Nephron (organoid): ENCODE results near the gene GPX3.
A peak's percentile ranks its signal among the peaks of the same experiment; 100 is the strongest.

ENCODE experiments used
- H3K27ac Mint-ChIP-seq, 3 experiments: 2 replicates each; pipeline ENCODE4 v1.8.0; 2020; ENCODE audit warnings: mixed read lengths in 3 of 3, mild to moderate bottlenecking in 2 of 3, moderate library complexity in 1 of 3
- H3K27me3 Mint-ChIP-seq: 2 replicates; pipeline ENCODE4 v1.8.0; 2021; ENCODE audit warnings: low read depth, mild to moderate bottlenecking, moderate library complexity, mixed read lengths
- H3K36me3 Mint-ChIP-seq: 2 replicates; pipeline ENCODE4 v1.8.0; 2020; ENCODE audit warnings: low read depth, mixed read lengths
- H3K4me1 Mint-ChIP-seq: 2 replicates; pipeline ENCODE4 v1.8.0; 2020; ENCODE audit warnings: mixed read lengths
- H3K4me3 Mint-ChIP-seq, 3 experiments: 2 replicates each; pipeline ENCODE4 v1.8.0; 2020; ENCODE audit warnings: mild to moderate bottlenecking in 3 of 3, mixed read lengths in 3 of 3, moderate library complexity in 2 of 3
- H3K9me3 Mint-ChIP-seq: 2 replicates; pipeline ENCODE4 v1.8.0; 2020; ENCODE audit warnings: mixed read lengths
- TF ChIP-seq, protein P1 (sequence below), 3 experiments: fragments of 200-600 bp; sonication (generic); IDR thresholded peaks; one replicate each; pipeline ENCODE4 v1.5.0; 2021; ENCODE audit warnings: antibody characterized with exemption in 3 of 3; ENCODE audit not compliant: unreplicated experiment in 3 of 3

GPX3 gene

DNA sequence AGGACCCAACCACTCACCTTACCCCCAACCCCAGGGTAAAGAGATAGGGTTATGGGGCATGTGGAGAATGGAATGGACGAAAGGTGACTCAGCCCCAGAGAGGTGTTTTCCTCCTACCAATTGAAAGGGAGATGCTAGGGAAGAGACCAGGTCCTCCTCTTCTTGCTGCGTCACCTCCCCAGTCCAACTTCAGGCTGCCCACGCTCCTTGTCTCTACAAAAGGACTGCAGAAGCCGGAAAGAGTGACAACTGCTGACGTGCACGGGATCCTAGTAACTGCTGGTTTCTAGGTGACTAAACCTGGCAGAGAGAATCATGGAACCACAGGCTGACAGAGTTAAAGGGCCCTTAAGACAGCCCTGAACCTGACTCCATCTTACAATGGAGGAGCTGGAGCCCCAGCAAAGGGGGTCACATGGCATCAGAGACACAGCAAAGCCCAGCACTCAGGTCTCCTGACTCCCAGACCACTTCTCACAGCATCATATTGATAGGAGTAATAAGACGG is 2.2 kb downstream of the GPX3 start:
- peak overlapping the region; percentile 29 to 84 (median 81) for H3K4me3 Mint-ChIP-seq
- no peak overlapping the region for H3K27ac Mint-ChIP-seq
- no peaks in the 10 kb centered on the region for H3K9me3 Mint-ChIP-seq
- peaks cover 16% of the 10 kb centered on the region for H3K4me1 Mint-ChIP-seq
- peaks cover 4% of the 10 kb centered on the region for H3K27me3 Mint-ChIP-seq
- TF ChIP-seq, protein P1, sequence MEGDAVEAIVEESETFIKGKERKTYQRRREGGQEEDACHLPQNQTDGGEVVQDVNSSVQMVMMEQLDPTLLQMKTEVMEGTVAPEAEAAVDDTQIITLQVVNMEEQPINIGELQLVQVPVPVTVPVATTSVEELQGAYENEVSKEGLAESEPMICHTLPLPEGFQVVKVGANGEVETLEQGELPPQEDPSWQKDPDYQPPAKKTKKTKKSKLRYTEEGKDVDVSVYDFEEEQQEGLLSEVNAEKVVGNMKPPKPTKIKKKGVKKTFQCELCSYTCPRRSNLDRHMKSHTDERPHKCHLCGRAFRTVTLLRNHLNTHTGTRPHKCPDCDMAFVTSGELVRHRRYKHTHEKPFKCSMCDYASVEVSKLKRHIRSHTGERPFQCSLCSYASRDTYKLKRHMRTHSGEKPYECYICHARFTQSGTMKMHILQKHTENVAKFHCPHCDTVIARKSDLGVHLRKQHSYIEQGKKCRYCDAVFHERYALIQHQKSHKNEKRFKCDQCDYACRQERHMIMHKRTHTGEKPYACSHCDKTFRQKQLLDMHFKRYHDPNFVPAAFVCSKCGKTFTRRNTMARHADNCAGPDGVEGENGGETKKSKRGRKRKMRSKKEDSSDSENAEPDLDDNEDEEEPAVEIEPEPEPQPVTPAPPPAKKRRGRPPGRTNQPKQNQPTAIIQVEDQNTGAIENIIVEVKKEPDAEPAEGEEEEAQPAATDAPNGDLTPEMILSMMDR (IDR thresholded peaks at IDR 0.05; ENCODE audit: unreplicated experiment in 3 of 3): no peak
- peaks cover 8% of the 10 kb centered on the region for H3K36me3 Mint-ChIP-seq

DNA sequence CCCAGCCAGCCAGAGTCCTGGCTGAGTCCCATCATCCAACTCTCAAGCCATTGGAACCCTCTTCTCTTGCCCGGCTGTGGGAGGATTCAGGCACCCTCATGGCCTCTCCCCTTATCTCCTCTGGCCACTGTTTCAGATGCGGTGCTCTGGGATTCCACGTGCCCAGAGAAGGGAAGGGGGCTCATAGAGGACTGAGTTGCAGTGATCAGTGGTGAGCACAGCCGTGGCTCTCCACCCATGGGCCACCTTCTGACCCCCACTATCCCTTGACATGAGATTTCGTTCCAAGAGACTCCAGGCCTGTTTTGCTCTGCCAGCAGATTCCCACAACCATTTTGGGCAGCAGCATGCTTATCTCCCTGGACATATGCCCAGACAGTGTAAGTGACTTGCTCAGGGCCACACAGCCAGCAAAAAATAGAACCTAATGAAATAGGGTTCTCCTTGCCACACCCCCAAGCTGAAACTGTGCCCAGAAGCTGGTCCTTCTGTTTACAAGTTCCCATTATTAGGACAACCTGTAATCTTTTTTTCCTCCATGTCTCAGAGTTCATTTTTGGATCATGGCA is 2.7 kb downstream of the GPX3 start:
- TF ChIP-seq, protein P1 (IDR thresholded peaks at IDR 0.05; ENCODE audit: unreplicated experiment in 3 of 3): no peak
- Mint-ChIP-seq H3K36me3 (peaks cover 12% of the 10 kb centered on the region), H3K27ac (no peak overlapping the region), H3K9me3 (no peaks in the 10 kb centered on the region), H3K27me3 (peaks cover 4% of the 10 kb centered on the region), H3K4me1 (peaks cover 16% of the 10 kb centered on the region), H3K4me3 (no peak overlapping the region)

DNA sequence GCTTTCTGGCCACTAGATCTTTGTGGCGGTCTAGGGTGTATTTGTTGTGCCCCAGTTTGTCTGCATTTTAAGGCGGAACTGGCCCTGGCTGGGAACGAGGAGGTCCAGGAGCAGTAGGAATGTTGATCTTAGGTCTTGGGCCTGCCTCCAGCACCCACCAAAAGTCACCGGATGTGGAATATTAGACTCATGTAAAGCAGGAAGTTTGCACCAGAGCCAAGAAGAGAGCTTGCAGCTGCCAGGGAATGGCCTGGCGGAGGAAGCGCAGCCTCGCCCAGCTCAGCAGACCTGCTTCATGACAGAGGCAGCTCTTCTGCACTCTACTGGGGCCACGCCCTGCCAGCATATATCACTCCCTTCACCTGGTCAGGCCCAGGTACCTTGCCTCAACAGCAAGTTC is 3.3 kb downstream of the GPX3 start:
- peaks cover 4% of the 10 kb centered on the region for H3K27me3 Mint-ChIP-seq
- H3K36me3 Mint-ChIP-seq: peaks cover 17% of the 10 kb centered on the region
- no peaks in the 10 kb centered on the region for H3K9me3 Mint-ChIP-seq
- no peak overlapping the region for H3K27ac Mint-ChIP-seq
- peaks cover 16% of the 10 kb centered on the region for H3K4me1 Mint-ChIP-seq
- TF ChIP-seq, protein P1 (IDR thresholded peaks at IDR 0.05; ENCODE audit: unreplicated experiment in 3 of 3): no peak
- no peak overlapping the region for H3K4me3 Mint-ChIP-seq

DNA sequence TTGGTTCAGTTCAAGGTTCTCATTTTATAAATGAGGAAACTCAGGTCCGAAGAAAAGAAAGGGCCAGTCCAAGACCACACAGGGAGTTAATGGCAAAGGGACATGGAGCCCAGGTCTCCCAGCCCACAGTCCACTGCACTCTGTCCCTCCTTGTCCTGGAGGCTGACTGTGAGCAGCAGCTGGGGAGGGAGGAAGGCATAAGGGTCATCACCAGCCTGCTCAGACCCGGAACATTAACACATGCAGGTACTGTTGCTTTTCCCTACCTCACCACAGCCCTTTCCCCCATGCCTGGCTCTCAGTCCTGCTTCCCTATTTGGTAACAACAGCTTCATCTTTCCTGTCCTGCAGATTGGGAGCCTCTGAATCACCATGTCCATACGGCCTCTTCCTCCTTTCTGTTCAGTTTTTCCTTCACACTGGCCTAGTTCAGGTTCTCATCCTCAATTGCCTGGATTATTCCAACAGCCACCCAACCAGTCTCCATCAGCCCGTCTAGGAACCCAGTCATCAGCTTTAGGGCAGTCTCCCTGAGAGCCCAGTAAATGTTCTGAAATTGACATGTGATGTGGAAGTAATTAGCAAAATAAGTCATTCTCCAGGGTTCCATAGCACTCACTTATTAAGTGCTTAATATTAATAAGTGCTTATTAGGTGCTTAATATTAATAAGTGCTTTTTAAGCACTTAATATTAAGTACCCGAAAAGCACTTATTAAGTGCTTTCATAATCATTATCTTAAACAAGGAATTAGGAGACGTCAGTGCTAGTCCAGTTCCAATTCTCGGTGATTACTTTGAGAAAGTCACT is 4.3 kb downstream of the GPX3 start:
- H3K9me3 Mint-ChIP-seq: no peaks in the 10 kb centered on the region
- TF ChIP-seq, protein P1 (IDR thresholded peaks at IDR 0.05; ENCODE audit: unreplicated experiment in 3 of 3): no peak
- peaks cover 16% of the 10 kb centered on the region for H3K4me1 Mint-ChIP-seq
- H3K36me3 Mint-ChIP-seq: peaks cover 21% of the 10 kb centered on the region
- H3K27ac Mint-ChIP-seq: no peak overlapping the region
- peak overlapping the region in 1 of 3 experiments; percentile 2 for H3K4me3 Mint-ChIP-seq
- H3K27me3 Mint-ChIP-seq: no peaks in the 10 kb centered on the region

DNA sequence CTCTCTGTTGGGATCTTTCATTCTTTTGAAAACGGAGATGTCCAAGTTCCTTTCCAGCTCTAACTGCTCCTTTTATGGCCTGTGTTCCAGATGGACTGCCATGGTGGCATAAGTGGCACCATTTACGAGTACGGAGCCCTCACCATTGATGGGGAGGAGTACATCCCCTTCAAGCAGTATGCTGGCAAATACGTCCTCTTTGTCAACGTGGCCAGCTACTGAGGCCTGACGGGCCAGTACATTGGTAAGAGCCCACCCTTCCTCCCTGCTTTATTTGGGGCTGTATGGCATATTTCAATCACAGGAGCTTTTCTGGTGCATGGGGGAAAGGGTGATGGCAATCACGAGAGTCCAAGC is 4.8 kb downstream of the GPX3 start:
- TF ChIP-seq, protein P1 (IDR thresholded peaks at IDR 0.05; ENCODE audit: unreplicated experiment in 3 of 3): no peak
- H3K27me3 Mint-ChIP-seq: no peaks in the 10 kb centered on the region
- no peak overlapping the region for H3K27ac Mint-ChIP-seq
- H3K4me3 Mint-ChIP-seq: no peak overlapping the region
- H3K4me1 Mint-ChIP-seq: peaks cover 13% of the 10 kb centered on the region
- no peaks in the 10 kb centered on the region for H3K9me3 Mint-ChIP-seq
- peaks cover 25% of the 10 kb centered on the region for H3K36me3 Mint-ChIP-seq
